Brain pericyte (primary cell): ENCODE measurements around the gene OSGIN1.

Experiments
- DNase-seq: peaks from one replicate; pipeline ENCODE4 v3.0.0-alpha.2; 2012; ENCODE audit warnings: low read depth, low spot score

The OSGIN1 gene

DNA sequence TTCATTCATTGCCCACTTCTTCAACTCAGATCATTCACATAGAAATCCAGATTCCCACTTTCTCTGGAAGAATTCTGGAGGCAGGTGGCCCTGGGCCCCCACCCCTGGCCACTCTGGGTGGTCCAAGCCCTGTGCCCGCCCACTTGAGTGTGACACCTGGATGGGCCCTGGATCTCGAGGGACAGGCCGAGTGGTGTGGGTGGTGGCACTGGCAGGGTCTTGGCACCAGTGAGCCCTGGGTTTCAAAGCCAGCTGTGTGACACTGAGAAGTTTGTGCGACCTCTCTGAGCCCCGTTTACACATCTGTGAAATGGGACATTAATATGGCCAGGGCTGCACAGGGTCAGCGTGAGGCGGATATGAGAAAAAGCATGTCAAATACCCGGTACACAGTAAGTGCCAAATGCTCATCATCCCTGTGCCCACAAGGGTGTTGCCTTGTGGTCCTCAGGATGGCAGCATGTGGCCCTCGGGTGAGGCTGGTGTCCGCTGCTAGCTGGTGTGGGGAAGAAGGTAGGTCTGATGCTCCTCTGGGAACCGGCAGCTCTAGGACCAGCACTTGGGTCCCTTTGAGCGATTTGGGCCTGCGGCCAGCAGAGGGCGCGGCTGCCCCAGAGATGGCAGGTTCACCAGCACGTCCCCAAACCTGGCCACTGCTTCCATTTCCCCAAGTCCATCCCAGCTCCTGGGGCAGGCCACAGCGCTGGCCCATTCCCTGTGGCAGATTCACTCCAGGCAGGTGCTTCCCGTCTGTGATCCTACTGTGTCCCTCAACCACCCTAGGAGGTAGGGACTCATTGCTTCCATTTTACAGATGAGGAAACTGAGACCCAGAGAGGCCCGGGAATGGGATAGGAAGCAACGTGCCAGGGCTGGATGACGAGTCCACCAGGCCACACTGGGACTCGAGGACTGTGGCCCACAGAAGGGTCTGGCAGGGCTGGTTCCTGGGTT, 3.6 kb downstream of the OSGIN1 start:
- no peak for DNase-seq

- no peak for DNase-seq
Measured at GRCh38 chr16:83957296-83957855, 4.3 kb downstream of the OSGIN1 start.

- no peak for DNase-seq
Measured at GRCh38 chr16:83958137-83958845, 5.3 kb downstream of the OSGIN1 start.

DNA sequence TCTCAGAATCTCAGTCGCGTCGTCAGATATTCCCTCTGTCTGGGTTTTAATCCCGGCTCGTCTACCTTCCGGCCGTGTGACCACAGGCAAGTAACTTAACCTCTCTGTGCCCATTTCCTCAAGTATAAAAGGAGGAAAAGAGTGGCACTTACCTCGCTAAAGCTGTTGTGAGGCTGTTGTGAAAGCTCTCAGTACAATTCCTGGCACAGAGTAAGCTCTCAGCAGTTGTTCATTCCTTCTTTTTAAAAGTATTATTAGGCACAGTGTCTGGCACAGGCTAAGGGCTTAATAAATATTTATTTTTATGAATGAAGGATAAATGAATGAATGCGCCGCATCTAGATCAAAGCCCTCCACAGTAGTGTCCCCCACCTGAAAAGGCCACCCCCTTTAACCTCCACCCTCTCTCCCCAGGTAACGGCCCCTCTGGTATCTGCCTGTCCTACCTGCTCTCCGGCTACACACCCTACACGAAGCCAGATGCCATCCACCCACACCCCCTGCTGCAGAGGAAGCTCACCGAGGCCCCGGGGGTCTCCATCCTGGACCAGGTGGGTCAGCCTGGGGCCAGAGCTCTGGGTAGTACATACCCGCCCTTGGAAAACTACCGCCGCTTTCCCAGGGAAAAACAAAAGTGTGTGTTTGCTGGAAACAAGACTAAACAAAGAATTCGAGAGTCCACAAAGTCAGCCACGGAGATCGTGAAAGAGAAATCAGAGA, 6.0 kb downstream of the OSGIN1 start:
- DNase-seq, result no peak

DNA sequence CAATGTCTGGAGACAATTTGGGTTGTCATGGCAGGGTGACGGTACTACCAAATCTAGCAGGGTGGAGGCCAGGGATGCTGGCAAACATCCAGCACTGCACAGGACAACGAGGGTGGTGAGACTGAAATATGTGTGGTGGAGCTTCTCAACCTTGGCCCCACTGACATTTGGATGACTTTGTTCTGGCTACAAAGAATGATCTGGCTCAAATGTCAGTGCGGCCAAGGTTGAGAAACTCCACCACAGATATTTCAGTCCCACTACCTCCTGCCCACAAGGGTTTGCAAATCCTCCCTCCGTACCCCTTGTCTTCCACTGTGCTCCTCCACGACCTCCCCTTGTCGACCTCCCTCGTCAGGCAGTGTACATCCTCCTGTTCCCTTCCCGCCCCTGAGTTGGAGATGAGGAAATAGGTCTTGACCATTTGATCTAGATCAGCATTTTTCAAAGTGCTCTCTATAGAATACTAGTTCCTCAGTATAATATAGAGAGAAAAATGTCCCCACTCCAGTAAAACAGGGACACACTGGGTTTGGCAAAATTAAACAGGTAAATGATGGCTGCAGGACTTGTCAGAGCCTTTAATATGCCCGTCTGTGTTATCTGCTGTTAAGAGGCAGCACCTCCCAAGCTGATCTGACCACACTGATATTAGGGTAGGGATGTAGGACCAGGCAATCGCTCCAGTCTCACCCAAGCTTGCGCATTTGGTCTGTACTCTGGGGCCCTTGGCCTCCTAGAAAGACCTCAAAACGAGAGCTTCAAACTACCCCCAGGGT, 6.8 kb downstream of the OSGIN1 start:
- no peak for DNase-seq

DNA sequence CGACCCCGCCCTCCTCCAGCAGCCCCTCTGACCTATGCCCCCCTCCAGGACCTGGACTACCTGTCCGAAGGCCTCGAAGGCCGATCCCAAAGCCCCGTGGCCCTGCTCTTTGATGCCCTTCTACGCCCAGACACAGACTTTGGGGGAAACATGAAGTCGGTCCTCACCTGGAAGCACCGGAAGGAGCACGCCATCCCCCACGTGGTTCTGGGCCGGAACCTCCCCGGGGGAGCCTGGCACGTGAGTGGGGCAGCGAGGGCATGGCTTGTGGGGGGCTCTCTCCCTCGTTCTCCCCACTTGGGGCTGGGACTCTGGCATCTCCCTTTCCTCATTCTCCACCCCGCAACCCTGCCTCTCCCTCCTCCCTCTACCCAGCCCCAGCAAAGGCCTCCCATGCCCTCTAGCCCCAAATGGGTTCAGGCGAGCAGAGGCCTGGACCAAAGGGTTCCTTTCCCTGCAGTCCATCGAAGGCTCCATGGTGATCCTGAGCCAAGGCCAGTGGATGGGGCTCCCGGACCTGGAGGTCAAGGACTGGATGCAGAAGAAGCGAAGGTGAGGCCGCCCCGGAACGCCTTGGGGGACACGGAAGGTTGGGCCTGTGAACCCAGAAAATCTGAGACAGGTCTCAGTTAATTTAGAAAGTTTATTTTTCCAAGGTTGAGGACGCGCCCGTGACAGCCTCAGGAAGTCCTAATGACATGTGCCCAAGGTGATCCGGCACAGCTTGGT, 7.6 kb downstream of the OSGIN1 start:
- no peak for DNase-seq

GRCh38 chr16:83961591-83961990, 8.6 kb downstream of the OSGIN1 start:
- DNase-seq, result no peak

- no peak for DNase-seq
Measured at GRCh38 chr16:83963277-83964119, 10.5 kb downstream of the OSGIN1 start.

DNA sequence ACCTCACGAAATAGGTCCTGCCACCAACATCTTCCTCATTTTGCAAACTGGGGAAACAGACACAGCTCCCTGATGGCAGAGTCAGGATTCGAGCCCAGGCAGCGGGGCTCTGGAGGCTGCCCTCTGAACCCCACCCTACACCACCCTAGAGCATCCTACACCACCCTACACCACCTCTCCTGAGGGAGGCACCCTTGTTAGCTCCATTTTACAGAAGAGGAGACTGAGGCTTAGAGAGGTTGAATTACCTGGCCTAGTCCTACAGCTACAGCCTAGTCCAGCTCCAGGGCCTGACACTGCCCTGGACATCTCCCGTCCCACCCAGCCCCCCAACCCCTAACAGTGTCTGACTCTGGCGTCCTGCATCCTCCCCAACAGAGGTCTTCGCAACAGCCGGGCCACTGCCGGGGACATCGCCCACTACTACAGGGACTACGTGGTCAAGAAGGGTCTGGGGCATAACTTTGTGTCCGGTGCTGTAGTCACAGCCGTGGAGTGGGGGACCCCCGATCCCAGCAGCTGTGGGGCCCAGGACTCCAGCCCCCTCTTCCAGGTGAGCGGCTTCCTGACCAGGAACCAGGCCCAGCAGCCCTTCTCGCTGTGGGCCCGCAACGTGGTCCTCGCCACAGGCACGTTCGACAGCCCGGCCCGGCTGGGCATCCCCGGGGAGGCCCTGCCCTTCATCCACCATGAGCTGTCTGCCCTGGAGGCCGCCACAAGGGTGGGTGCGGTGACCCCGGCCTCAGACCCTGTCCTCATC, 11.8 kb downstream of the OSGIN1 start:
- DNase-seq, result no peak

- no peak for DNase-seq
Measured at GRCh38 chr16:83965444-83966152, 12.6 kb downstream of the OSGIN1 start.

- no peak for DNase-seq
Measured at GRCh38 chr16:83966153-83966696, 13.2 kb downstream of the OSGIN1 start.

- no peak for DNase-seq
Measured at GRCh38 chr16:83967091-83967490, 14.1 kb downstream of the OSGIN1 start.

DNA sequence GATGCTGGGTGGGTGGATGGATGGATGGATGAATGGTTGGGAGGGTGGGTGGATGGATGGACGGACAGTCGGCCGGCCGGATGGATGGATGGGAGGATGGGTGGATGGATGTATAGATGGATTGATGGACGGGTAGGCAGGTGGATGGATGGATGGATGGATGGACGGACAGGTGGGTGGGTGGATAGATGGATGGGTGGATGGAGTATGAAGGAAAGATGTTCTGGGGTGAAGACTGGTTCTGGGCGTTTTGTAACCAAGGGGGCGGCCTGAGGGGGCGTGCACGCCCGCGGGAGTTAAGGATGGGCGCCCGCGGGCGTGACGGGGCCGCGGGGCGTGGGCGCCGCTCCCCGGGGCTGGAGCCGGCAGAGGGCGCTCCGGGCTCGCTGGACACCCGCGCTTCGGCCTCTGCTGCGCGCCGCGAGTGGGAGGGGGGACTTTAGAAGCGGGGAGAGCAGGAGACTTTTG, 14.8 kb downstream of the OSGIN1 start, which contains the start of gene NECAB2:
NECAB2 (plus strand) TSS at position 407 of the 468 bp plus-strand sequence. CDS start 405 bp downstream, outside the sequence.
- DNase-seq, result no peak

DNA sequence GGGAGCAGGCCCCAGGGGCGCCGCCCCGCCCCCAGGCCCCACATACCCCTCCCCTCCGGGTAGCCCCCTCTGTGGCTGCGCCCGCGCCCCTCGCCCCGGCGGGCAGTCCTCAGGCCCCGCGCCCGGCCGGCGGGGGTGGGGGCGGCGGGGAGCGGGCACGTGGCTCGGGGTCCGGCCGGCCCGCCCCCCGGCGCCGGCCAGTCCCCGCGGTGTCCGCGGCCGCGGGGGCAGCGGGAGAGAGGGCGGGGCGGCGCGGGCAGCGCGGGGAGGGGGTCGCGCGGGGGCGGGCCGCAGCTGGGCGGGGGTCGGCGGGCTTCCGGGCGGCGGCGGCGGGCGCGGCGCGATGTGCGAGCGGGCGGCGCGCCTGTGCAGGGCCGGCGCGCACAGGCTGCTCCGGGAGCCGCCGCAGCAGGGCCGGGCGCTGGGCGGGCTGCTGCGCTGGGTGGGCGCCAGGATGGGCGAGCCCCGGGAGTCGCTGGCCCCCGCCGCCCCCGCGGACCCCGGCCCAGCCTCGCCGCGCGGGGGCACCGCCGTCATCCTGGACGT, 15.3 kb downstream of the OSGIN1 start:
- no peak for DNase-seq

DNA sequence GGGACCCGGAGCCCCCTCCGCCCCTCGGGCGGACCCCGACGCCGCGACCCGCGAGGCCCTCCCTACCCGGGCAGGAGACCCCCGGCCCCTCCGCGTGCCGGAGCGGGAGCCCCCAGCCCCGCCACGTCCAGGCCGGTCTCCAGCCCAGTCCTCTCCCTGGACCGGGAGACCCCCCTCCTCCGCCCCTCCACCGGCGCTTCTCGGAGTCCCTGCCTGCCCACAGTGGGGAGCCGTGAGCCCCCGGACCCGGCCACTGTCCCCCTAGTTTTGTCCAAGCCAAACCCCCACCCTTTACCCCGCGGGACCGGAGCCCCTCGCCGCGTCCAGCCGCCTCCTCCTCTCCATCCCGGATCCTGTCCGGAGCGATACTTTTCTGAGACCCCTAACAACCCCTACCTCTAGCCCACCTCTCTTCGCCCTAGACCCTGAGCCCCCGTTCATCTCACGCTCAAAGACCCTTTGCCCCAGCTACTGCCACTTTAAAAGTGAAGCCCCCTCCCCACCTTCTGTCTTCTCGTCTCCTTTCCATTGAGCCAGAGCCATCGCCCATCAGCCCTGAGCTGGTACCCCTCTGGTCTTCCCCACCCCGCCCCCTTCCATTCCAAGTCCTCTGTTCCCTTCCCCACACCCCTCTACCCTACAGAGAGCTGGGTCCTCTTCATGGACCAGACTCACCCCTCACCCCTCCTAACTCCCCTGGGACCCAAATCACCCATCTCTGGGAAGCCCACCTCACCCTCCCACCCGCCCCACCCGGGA, 16.0 kb downstream of the OSGIN1 start:
- no peak for DNase-seq

- no peak for DNase-seq
Measured at GRCh38 chr16:83969771-83970429, 16.9 kb downstream of the OSGIN1 start.
